Astrocyte of the spinal cord (primary cell): ENCODE data around the gene INO80C.

Experiments used
- DNase-seq: peaks from one replicate; pipeline ENCODE4 v3.0.0; 2011; ENCODE audit warnings: low read depth, low spot score
- H3K4me3 ChIP-seq: 2 replicates; pipeline ENCODE4 v1.5.1; 2011; ENCODE audit warnings: low read depth, mild to moderate bottlenecking, low read length, moderate library complexity
- in situ Hi-C: cut with HindIII; loops from 2 replicates; pipeline ENCODE4 v1.10.0; 2017; ENCODE audit warnings: low sequenced_read_pairs
- TF ChIP-seq, protein P1 (sequence below): IDR thresholded peaks from 2 replicates; pipeline ENCODE4 v1.5.1; 2012; ENCODE audit warnings: low read depth, mild to moderate bottlenecking, low read length, inconsistent platforms

INO80C gene

DNA sequence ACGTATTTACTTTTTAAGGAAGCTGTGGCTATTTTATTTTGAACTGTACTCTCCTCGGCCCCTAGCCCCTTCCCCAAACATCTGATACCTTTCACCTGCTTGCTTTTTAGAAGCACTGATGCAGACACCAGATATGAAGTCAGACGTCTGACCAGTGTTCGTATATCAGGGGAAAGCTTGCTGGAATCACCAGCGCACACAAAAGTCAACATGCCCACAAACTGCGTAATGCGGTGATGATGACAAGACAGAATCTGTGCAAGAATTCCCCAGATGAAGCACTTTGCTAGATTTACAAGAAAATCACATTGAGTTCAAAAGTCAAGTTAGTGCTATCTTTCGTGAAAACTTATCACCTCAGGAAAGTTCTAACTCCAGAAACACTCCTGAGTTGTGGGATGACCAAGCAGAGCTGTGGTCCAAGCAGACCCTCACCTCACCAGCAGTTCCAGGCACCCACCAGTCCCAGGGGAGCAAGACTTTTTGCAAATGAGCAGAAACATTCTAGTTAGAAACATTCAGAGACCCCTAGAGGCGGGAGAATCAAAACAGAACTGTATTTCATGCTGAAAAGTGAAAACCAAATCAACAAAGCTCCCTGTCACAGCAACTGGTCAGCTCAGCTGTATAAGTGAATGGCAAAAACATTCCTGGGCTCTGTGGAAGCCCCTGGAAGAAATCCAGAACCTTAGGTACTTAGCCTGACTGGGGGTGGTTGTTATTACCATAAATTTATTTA is 55.7 kb downstream of the INO80C start:
- no peak overlapping the region for H3K4me3 ChIP-seq
- TF ChIP-seq, protein P1, sequence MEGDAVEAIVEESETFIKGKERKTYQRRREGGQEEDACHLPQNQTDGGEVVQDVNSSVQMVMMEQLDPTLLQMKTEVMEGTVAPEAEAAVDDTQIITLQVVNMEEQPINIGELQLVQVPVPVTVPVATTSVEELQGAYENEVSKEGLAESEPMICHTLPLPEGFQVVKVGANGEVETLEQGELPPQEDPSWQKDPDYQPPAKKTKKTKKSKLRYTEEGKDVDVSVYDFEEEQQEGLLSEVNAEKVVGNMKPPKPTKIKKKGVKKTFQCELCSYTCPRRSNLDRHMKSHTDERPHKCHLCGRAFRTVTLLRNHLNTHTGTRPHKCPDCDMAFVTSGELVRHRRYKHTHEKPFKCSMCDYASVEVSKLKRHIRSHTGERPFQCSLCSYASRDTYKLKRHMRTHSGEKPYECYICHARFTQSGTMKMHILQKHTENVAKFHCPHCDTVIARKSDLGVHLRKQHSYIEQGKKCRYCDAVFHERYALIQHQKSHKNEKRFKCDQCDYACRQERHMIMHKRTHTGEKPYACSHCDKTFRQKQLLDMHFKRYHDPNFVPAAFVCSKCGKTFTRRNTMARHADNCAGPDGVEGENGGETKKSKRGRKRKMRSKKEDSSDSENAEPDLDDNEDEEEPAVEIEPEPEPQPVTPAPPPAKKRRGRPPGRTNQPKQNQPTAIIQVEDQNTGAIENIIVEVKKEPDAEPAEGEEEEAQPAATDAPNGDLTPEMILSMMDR: peak; percentile 20
- in situ Hi-C loops: no loop called here
- DNase-seq: peak; percentile 18

DNA sequence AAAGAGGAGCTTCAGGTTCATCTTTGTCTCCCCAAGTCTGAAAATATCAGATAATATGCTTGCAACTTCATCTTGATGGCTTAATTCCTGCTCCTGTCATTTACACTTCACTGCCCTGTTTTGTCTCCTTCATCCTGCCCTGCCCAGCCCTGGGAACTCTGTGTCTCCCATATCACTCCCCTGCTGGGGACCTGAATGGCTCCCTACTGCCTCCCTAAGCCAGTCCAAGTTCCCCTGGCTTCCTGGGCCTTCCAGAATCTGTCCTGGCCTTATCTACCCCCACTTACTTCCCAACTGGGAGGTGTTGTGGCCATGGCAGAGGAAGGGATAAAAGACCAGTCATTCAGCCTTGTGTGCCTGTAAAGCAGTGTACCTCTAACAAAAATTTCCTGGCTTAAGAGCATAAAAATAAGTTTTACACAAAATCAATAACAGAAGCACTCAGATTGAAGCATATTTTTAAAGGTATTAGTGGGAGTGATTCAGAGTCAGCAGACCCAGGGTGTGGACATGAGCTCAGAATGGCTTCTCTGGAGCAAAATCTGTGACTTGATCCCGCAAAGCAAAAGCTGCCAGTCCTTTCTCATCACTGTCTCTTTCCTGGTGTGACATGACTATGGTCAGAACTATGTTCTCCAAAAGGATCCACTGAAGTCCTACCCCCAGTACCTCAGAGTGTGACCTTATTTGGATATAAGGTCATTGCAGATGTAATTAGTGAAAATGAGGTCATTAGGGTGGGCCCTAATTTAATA is 59.1 kb downstream of the INO80C start:
- H3K4me3 ChIP-seq: no peak overlapping the region
- no peak for DNase-seq
- TF ChIP-seq, protein P1: no peak
- in situ Hi-C loops: no loop called here

DNA sequence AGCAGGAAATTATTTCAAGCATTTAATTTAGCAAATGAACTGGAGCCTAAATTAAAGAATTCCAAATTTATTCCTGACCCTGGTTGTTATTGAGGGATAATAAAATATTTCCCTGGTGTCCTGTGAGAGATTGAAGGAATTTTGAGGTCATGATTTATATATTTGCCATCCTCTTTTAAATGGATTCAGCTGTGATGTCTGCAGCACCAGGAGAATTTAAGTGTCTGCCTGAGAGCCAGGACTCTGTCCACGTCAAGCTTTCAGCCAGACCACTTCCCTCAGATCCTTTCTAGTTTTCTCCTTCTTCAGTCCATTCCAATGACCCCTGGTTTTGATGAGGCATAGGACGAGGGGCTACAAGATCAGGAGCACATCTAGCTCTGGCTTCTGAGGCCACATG is 59.9 kb downstream of the INO80C start:
- TF ChIP-seq, protein P1: no peak
- DNase-seq: no peak
- in situ Hi-C loops: no loop called here
- no peak overlapping the region for H3K4me3 ChIP-seq

DNA sequence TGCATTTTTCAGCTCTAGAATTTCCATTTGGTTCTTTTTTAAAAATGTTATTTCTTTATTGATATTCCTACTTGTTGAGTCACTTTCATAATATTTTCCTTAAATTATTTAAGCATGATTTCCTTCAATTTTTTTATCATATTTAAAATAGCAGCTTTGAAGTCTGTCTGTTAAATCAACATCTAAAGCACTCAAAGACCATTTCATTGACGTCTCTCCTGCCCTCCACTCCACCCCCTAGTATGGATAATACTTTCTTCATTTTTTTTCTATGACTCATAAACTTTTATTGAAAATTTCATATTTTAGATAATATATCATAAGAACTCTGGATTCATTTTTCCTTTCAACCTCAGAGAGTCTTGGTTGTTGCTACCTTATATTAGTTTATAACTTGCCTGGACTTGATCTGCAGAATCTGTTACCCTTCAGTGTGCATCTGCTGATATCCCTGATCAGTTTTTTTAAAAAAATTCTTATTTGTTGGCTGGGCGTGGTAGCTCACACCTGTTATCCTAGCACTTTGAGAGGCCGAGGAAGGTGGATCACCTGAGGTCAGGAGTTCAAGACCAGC is 61.6 kb downstream of the INO80C start:
- TF ChIP-seq, protein P1: no peak
- H3K4me3 ChIP-seq: no peak overlapping the region
- in situ Hi-C loops: no loop called here
- DNase-seq: peak; percentile 88

- no peak overlapping the region for H3K4me3 ChIP-seq
- no peak for DNase-seq
- TF ChIP-seq, protein P1: no peak
- in situ Hi-C loops: no loop called here
These were observed 62.4 kb downstream of the INO80C start for GRCh38 chr18:35435401-35435800.

- in situ Hi-C loops: no loop called here
- TF ChIP-seq, protein P1: no peak
- peak; percentile 24 for DNase-seq
- no peak overlapping the region for H3K4me3 ChIP-seq
These were observed 65.2 kb downstream of the INO80C start for GRCh38 chr18:35432565-35433001.
